Measurements from ENCODE around the gene FSTL3.

Gene FSTL3

DNA sequence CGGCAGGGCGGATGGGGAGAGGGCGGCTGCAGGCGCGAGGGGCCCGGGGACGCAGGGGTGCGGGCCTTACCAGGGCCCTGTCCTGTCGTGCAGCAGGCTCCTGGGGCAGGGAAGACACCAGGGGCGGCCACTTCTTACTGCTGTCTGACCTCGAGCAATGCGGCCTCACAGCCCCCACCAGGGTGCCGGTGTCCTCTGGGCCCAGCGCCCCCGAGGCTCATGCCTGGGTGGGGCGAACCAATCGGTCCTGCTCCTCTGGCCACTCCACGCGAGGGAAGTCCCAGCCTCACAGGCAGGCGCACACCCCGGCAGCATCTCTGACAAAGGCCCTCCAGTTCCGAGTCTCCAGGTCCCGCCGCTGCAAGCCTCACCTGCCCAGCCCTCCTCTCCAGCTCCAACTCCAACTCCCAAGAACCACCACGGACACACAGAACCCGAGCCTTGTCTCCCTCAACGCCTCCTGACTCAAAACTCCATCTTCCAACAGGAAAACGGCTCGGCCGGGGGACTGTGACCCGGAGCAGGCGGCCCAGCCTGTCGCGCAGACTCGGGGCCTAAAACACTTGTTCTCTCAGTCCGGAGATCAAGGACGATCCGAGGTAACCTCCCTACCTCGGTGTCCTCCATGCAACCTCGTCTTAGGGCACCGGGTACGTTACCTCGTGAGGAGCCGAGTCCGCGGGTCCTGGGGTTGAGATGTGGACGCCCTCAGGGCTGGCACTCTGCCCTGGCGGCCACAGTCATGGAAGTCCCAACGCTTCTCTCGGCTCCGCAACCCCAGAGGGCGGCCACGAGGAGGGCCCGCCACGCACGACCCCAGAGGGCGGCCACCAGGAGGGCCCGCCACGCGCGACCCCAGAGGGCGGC is 30.0 kb upstream of the FSTL3 start:
- no peak for DNase-seq

DNA sequence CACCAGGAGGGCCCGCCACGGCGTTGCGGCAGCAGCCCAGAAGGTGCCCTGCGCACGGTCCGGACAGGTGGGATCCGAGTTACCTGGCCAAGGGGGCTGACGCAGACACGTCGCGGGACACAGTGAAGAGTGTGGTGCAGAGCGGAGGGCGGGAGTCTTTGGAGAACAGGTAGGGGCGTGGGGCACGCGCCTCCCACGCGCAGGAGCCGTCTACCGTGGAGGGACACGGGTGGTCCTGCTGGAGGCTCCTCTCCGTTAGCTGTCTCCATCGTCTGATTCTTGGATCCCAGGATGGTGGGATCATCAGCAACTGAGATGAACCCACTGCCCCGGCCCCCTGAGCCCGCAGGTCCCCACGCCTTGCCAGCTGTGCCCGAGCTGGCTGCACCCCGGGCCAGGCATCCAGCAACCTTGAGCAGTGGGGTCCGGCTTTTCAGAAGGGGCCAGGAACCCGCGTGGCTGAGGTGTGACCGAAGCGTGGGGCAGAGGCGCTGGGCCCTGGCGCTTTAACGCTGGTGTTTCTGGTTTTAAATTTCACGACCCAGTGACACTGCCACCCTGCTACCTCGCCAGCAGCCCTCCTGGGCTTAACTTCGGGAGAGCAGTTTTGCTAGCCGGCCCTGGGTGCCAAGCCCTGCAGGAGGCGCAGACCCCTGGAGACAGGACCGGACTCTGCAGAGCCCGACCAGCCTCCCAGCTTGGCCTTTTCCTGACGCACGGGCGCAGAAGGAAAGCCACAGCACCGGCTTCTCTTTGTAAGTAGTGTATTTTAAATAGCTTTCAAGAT is 29.2 kb upstream of the FSTL3 start:
- no peak for DNase-seq

DNA sequence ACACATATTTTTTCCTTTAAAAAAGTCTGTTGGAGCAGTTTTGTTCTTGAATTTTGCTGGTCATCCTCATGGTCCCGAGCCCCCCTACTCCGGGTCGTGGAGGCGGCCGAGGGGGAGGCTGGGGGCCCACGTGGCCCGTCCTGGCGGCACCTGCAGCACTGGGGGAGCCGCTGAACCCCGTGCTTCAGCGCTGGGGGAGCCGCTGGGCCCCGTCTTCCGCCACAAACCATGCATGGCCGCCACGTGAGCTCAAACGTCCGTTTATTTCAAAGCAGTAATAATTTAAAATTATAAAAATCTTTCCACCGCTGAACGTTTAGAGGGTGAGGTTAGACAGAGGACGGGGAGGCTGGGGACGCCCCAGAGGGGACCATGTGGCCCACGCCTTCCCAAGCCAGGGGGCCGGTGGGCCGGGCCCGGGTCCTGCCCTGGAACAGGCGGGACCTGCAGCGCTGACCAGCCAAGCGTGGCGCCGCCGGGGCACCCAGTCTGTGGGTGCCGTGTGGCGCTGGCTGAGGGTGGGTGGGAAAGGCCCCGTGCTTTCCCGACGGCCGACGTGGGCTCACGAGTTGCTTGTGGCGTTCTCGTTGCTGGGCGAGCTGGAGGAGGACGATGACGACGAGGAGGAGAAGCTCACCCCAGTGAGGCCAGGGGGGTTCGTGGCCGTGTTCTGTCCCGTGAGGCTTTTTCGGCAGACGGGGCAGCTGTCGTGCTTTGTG is 28.5 kb upstream of the FSTL3 start:
- DNase-seq, result no peak

DNA sequence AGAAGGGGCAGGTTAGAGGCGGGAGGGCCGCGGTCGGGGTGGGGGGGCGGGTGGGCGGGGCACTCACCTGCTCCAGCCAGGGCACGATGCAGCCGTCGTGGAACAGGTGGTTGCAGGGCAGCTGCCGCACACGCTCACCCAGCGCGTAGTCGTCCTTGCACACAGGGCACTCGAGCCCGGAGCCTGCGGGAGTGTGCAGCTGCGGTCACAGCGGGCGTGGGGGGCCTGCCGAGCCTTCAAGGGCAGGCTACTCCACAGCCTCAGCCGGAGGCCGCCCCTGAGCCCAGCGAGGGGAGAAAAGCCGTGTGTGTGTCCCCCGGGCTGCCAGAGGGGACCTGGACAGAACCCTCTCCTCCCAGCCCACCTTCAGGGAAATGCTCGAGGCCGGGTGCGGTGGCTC is 27.9 kb upstream of the FSTL3 start:
- DNase-seq, result no peak

DNA sequence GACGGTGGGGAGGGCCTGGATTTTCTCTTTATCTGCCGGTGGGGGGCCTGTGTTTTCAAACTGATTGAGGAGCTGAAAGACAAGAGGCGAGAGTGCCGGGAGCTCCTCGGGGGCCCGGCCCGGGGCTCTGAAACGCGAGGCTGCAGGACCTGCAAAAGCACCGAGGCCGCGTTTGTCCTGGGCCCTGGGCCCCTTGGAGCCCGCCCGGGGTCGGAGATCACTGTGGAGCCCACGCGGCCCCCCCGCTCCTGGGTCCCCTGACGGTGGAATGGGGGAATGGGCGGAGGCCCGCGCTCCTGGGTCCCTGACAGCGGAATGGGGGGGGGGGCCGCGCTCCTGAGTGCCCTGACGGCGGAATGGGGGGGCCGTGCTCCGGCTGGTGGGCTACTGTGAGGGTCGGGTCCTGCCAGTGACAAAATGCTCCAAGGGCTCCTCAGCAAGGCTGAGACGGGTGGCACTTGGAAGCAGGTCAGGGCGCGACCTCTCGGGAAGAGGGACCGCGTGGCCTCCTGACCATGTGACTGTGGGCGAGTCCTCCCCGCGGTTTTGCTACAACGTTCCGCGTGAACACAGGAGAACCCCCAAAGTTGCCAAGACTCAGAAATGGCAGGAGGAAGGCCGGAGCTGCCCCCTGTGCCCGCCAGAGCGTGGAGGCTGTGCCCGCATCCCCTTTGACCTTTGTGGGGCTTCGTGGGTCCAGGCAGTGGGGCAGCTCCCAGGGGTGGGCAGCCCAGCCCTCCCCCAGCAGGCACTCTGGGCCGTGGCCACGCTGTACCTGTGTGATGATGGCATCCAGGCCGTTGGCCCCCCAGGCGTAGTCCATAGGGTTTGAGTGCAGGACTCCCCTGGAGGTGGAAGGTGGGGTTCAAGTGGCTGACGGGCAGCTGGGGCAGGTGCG is 27.0 kb upstream of the FSTL3 start:
- no peak for DNase-seq

DNA sequence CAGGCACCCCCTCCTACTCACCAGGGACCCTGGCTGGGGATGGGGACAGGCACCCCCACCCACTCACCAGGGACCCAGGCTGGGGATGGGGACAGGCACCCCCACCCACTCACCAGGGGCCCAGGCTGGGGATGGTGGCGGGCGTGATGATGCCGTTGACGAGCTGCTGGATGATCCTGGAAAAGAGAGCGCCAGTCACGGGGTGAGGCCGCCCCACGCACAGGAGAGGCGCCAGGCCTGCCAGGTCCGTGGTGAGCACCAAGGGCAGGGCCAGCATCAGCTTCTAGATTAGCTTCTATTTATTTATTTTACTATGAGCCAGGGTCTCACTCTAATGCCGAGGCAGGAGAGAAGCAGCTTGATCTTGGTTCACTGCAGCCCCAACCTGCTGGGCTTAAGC is 26.1 kb upstream of the FSTL3 start:
- DNase-seq, result no peak

DNA sequence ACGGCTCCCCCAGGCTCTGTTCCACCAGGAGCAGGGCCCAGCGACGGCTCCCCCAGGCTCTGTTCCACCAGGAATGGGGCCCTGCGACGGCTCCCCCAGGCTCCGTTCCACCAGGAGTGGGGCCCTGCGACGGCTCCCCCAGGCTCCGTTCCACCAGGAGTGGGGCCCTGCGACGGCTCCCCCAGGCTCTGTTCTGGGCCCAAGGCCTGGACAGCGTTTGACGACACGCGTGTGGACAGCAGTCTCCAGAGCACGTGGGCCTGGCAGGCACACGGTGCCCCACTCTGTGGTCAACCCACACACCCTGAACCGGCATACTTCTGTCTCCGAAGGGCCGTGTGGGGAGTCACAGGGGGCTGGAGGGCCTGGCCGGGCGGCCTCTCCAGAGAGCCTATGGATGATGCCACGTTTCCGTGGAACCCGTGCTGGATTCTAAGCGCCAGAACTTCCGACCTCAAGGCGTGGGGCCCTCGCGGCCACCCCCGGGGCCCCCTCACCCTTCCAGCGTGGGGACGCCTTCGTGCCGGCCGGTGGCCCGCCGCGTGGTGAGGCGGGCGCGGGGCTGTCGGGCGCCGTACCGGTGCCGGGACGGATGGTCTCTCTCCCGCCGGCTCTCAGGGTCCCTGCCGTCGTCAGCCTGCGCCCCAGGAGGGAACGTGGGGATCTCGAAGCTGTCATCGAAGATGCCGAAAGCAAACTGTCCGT is 24.9 kb upstream of the FSTL3 start:
- DNase-seq, result no peak

DNA sequence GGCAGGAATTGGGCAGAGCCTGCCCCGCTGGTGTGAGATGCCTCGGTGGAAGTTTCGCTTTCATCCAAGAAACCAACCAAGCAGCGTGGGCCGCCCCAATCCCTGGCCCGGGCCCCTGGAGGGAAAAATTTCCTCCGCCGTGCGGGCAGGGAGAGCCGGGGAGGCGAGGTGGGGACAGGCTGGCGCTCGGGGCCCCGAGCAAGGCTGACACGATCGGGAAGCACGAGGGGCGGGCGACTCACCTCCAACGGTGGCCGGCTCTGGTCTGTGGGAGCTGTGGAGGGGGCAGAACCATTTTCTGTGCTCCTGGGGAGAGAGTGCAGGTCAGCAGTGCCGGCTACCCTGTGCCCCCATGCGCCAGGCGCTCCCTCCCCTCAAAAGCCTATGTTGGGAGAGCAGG is 24.2 kb upstream of the FSTL3 start:
- no peak for DNase-seq

DNA sequence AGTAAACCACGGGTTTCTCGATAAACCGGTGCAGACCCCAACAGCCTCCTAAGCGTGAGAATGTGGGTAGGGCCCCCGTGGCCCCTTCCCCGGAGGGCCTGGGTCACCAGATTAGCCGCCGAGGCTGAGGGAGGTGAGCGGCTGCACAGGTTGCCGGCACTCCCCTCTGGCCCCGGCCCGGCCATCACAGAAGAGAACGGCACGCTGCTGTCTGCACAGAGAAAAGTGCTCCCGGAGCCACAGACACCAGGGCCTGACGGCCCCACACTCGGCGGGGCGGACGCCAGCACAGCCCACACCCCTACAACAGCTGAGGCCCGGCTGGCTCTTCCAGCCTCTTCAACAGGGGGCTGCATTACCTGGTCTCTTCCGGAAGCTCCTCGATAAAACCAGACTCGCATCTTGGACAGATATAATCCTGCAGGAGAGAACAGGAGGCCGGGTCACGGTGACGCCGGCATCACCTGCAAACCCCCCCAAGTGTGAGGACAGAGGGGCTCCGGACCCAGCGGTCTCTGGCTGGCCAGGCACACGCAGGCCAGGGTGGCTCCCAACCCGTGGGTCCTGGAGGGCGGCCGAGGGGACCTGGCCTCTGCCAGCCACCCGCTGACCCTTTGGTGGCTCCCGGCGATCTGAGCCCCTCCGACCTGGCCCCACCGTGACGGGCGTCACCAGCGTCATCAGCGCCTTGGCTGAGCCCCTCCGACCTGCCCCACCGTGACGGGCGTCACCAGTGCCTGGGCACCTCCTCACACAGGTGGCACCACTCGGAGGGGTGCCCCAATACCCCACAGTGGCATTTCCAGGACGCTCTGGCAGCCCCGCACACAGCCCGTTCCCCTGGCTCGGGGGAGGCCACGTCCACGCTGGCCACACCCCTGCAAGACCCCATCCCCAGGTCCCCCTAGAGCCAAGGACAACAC is 23.5 kb upstream of the FSTL3 start:
- no peak for DNase-seq

DNA sequence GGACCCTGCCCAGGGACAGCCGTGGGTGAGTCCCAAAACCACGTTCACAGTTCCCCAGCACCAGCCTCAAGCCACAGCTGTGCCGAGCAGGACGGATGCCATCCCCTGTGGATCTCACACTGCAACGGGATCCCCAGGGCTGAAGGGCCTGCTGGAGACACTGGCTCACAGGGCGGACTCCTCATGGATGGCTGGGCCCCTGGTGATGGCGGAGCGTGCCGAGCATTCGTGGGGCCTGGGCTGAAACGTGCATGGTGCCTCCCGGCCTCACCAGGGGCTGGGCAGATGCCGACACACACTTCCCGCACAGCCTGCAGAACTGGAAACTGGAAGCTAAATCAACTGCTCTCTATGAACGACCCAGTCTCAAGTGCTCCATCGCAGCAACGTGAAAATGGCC is 22.8 kb upstream of the FSTL3 start:
- DNase-seq, result no peak

DNA sequence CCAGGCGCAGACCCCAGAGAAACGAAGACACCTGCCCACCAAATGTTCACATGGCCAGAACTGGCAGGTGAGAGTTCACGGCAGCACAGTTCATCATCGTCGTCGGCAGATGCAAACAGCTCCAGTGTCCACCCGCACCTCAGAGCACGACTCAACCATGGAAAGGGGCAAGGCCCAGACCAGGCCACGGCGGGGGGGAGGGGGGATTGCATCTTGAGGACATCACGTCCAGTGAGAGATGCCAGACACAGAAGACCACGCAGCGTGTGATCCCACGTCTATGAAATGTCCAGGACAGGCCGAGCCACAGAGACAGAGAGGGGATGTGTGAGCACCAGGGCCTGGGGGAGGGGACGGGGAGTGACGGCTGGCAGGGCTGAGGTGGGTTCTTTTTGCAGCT is 20.5 kb upstream of the FSTL3 start:
- DNase-seq, result no peak

DNA sequence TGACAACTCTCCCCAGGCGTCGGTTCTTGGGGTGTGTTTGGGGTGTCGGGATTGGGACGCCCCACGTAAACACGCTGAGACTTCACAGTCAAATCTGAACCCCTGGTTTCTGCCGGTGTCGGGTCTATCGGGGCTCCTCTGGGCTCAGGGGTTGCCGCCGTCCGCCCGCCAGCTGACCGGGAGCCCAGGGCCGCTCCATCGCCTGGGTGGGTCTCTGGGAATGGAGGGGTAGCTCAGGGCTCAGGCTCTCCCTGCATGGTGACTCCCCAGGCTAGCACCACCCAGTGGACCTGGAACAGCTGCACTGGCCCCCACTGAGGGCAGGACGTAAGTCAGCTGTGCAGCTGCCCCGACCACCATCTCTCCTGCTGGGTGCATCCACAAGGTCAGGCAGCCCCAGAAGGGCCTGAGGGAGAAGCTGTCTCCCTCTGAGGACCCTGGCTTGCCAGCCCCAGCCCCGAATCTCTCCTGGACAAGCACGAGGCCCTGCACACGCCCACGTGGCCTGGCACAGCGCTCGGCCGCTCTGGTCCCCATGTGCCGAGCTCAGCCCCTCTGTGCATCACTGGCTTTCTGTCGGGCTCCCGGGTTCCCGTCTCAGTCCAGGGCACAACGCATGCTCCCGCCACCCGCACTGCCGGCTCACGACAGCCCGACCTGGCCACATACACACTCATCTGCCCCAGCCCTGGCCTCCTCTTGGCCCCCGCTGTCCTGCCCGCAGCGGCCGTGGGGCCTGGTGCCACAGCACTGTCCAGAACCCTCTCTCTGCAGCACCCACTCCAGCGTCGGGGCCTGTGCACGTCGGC is 19.2 kb upstream of the FSTL3 start:
- no peak for DNase-seq

DNA sequence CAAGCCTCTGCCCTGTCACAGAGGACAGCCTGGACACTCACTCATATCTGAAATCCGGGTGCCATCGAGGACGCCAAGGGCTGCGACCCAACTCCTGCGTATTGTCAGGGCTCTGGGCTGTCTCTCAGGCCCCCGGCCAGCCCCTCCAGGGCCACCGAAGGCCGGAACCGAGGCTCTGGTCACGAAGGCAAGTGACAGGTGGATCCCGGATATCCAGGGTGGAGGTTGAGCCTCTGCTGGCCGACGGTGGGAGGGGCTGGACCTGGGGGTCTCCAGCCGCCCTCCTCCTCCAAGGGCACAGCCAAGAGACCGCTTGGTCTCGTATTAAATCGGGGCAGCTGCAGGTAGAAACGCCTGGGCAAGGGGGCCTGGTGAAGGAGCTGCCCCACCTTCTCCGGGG is 18.6 kb upstream of the FSTL3 start:
- DNase-seq, result no peak

DNA sequence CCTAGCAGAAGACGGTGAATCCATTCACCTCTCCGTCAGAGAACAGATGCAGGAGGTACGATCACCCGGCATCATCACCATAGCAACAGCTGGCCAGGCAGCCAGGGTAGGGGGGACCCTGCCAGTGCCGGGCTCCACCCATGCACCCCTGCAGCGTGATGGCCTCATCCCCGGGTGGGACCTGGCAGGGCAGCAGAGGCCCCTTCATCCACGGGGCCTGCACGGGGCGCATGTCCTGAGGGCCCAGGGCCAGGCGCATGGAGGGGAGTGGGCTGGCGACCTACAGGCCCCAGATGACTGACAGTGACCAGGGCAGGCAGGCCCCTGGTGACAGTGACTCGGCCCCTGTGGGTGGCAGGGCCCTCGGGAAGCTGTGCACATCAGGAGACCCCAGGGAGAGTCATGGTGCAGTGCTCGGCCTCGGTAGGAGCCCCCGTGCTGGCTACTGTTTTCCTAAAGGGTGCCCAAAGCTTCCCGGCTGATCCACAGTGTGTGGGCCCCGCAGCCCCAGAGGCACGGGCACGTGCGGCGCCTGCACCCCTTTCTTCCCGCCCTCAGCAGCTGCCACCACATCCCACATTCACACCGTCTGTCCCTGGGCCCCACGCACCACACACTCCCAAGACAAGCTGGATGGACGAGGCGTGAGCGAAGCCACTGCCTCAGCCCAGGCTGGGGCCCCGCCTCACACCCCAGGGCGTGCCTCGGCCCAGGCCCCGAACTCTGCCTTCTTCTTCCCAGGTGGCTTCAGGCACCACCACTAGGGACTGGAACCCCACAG is 17.9 kb upstream of the FSTL3 start:
- DNase-seq, result no peak

DNA sequence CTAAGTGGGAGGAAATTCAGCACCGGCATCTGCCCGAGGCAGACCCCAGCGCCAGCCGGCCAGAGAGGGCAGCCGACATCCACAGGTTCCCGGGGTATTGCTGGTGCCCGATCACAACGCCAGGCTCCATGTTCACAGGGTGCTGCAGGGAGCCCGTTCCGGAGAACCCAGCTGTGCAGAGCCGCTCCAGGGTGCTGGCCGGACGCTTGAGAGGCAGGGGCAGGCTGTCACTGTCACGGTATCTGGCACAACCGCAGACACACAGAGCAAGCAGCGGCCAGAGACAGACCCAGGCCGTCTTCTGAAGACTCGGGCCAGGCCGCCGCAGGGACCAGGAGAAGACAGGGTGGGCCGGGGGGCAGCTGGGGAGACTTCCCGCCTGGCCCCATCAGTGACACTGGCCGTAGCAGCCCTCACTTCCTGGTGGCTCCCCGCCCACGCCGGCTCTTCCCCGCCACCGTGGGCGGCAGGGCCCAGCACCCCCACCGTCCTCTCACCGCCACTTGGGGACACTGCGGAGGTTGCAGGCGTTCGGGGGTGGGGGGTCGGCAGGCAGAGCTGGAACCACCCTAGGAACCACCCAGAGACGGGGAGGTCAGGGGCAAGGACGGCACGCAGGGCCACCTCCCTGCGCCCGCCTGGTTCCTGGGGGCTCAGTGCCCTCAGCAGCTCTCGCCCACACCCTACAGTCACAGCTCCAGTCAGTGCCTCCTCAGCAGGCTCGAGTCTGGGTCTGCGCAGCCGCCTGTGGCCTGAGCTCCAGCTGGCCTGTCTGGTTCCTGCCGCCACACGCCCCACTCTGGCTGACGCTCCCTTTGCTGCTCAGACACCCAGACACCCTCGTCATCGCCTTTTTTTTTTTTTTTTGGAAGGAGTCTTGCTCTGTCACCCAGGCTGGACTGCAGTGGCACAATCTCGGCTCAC is 17.0 kb upstream of the FSTL3 start:
- peak; percentile 50 for DNase-seq

DNA sequence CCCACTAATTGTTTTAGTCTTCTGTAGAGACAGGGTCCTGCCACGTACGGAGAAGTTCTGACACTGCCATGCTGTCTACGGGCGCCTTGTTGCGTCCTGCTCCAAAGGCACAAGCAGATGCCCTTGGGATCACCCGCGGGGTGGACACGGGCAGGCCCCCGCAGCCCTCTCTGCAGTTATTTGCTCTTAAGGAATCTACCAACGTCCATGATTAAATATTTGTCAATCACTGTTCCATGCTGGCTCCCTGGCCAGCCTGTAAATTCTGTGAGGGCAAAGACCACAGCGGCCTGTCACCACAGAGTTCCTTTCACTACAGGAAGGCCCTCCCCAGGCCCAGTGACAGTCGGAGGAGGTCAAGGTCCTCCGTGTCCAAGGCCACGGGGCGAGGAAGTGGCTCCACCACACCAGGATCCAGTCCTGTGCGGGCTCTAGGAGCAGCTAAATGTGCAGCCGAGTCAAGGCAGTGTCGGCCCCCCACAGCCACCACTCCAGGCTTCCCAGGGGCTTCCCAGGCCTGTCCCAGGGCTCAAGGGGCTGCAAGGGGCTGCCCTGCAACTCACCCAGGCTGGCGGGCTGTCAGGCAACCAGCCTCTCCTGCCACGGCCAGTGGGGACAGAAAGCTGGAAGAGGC is 15.3 kb upstream of the FSTL3 start:
- DNase-seq, result no peak

DNA sequence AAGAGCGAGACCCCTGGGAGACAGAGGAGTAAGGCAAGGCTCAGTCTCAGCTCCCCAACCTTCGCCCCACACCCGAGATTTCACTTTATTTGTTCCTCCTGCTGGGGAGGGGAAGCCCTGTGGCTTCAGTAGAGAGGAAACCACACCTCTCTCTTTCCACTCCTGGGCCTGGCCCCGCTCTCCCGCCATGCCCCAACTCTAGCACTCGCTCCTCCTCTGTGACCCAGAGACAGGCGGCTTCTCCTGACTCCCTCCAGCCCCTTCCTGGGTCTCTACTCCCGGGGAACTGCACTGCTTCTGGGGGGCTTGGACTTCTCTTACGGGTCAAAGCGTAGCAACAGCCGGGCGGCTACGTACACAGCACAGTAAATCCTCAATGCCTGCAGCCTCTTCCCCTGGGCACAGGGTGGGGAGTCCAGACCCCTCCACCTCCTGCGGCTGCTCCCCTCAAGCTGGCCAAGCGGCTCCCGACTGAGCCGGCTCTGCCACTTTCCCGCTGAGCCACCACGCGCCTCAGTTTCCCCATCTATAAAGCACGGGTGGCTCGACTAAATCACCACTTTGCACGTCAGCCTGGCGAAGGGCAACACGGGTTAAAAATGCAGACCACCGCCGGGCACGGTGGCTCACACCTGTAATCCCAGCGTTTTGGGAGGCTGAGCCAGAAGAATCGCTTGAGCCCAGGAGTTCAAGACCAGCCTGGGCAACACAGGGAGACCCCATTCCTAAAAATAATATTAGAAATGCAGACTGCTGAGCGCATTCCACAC is 14.6 kb upstream of the FSTL3 start:
- peak; percentile 50 for DNase-seq

All from MV-4-11 (cell line).